ENCODE measurements around the gene NOTUM. TPM values are rescaled to one million over a fixed set of nuclear protein-coding genes. Genes with fewer than 3 reads are reported as not detected.

NOTUM gene
- total RNA-seq, 1 experiment from 2014 or later: not detected

DNA sequence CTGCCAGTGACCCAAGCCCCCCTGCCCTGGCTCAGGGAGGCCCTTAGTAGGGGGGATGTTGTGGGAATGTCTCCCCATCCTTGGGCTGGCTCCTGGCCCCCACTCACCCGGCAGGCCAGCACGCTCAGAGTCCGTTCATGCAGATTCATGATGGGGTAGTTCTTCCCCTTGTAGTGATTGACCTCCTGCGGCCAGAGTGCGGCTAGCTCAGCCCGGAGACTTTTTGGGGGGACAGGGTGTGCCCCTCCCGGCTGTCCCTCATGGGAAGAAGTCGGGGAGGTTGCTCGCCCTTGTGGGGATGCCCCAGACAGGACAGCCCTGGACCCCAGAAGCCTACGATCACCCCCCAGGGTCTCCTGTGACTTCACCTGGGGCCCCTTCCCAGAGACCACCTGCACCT lies 55.0 kb downstream of the NOTUM start:
- Histone ChIP-seq H3K79me2 (ENCODE audit: low read length) (no peaks in the 10 kb centered on the region), H3K4me2 (ENCODE audit: low read length) (no peak overlapping the region), H4K20me1 (ENCODE audit: low read length) (no peaks in the 10 kb centered on the region), H3F3A (ENCODE audit: low read length, unreplicated experiment) (no peaks in the 10 kb centered on the region), H2AFZ (ENCODE audit: low read length) (no peak overlapping the region), H3K4me3 (ENCODE audit: low read length) (no peak overlapping the region), H3K9ac (ENCODE audit: low read length) (no peak overlapping the region), H3K4me1 (ENCODE audit: insufficient read depth, low read length) (peaks cover 8% of the 10 kb centered on the region; the same call in 1 of the 2 replicates), H3K36me3 (ENCODE audit: low read depth, low read length) (no peaks in the 10 kb centered on the region), H3K27me3 (ENCODE audit: low read length) (no peaks in the 10 kb centered on the region), H3K9me2 (replicated peaks; ENCODE audit: low read length) (no peaks in the 10 kb centered on the region), H3K9me3 (ENCODE audit: low read length) (no peaks in the 10 kb centered on the region), H3K27ac (ENCODE audit: low read length) (no peak overlapping the region)
- POLR2A ChIA-PET (ENCODE audit: unreplicated experiment): no interaction called here
- CTCF ChIA-PET: no interaction called here
- no peak for DNase-seq
- ATAC-seq: no peak
- intact Hi-C loops (cut with micrococcal nuclease): no loop called here
- TF ChIP-seq EZH2phosphoT487 (IDR thresholded peaks at IDR 0.05; ENCODE audit: borderline replicate concordance, low read length) (no peak), EZH2 (IDR thresholded peaks at IDR 0.05; ENCODE audit: low read length, unreplicated experiment) (no peak)
- TF ChIP-seq, protein P1, sequence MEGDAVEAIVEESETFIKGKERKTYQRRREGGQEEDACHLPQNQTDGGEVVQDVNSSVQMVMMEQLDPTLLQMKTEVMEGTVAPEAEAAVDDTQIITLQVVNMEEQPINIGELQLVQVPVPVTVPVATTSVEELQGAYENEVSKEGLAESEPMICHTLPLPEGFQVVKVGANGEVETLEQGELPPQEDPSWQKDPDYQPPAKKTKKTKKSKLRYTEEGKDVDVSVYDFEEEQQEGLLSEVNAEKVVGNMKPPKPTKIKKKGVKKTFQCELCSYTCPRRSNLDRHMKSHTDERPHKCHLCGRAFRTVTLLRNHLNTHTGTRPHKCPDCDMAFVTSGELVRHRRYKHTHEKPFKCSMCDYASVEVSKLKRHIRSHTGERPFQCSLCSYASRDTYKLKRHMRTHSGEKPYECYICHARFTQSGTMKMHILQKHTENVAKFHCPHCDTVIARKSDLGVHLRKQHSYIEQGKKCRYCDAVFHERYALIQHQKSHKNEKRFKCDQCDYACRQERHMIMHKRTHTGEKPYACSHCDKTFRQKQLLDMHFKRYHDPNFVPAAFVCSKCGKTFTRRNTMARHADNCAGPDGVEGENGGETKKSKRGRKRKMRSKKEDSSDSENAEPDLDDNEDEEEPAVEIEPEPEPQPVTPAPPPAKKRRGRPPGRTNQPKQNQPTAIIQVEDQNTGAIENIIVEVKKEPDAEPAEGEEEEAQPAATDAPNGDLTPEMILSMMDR (conservative IDR thresholded peaks at IDR 0.05; ENCODE audit: low read depth, low read length): no peak
- BruUV-seq (replicated peaks): no TSS peak

DNA sequence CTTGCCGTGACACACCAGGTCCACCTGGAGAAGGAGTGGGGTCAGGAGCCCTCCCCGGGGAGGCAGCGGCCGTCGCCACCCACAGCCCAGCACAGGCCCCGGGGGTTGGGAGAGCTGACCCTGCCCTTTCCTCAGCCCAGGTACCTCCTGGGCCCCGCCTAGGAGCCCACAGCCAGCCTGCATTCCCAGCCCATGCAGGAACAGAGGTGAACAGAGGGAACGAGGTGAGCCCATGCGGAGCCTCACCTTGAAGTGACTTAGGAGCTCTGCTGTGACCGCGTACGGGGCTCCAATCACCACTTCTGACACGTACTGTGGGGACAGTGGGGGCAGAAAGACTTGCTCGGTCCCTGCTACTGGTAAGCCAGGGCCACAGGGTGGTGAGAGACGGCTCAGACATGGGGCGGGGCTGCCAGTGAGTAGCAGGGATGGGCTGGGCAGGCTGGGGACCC lies 55.5 kb downstream of the NOTUM start:
- Histone ChIP-seq H3K27me3 (ENCODE audit: low read length) (no peaks in the 10 kb centered on the region), H3K36me3 (ENCODE audit: low read depth, low read length) (peaks cover 1% of the 10 kb centered on the region; the same call in 1 of the 2 replicates), H2AFZ (ENCODE audit: low read length) (no peak overlapping the region), H4K20me1 (ENCODE audit: low read length) (no peaks in the 10 kb centered on the region), H3K27ac (ENCODE audit: low read length) (no peak overlapping the region), H3K9ac (ENCODE audit: low read length) (no peak overlapping the region), H3K79me2 (ENCODE audit: low read length) (no peaks in the 10 kb centered on the region), H3K4me1 (ENCODE audit: insufficient read depth, low read length) (peaks cover 6% of the 10 kb centered on the region; the same call in 1 of the 2 replicates), H3K9me3 (ENCODE audit: low read length) (no peaks in the 10 kb centered on the region), H3K9me2 (replicated peaks; ENCODE audit: low read length) (no peaks in the 10 kb centered on the region), H3K4me3 (ENCODE audit: low read length) (no peak overlapping the region), H3F3A (ENCODE audit: low read length, unreplicated experiment) (no peaks in the 10 kb centered on the region), H3K4me2 (ENCODE audit: low read length) (no peak overlapping the region)
- ATAC-seq (no peak), DNase-seq (no peak)
- BruUV-seq (replicated peaks): no TSS peak
- no peak for TF ChIP-seq EZH2phosphoT487 (IDR thresholded peaks at IDR 0.05; ENCODE audit: borderline replicate concordance, low read length)
- TF ChIP-seq, protein P1 (conservative IDR thresholded peaks at IDR 0.05; ENCODE audit: low read depth, low read length): no peak
- ChIA-PET CTCF (no interaction called here), POLR2A (ENCODE audit: unreplicated experiment) (no interaction called here)
- intact Hi-C loops (cut with micrococcal nuclease): no loop called here

DNA sequence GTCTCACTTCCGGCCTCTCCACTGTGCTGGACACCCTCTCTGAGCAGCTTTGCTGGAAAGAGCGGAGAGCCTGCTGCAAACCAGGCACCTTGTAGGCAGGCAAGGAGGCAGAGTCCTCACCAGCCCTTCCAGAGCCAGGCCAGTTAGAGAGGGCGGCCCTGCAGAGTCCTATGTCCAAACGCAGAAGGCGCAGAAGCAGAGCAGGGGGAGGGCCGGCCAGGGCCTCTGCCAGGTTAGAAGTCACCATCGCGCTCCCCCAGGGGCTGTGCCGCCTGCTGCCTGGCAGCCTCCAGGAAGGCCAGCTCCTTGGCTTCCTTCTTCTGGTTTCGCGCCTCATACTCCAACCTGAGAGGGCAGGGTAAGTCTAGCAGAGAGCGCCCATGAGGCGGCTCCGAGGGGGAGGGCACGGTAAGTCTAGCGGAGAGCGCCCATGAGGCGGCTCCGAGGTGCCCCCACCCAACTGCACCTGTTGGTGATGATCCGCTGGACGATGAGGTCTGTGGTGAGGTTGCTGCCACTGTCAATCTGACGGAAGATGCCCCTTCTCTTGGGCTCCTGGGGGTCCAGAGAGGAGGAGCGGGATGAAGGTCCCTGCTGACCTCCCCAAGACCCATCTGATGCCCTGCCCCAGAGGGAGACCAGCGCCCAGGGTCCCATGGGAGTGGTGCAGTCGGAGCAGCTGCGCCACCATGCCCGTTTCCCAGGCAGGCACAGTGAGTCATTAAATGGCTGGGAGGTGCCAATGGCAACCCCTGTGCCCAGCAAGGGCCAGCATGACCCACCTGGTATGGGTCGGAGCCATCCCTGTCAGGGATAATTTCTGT lies 56.2 kb downstream of the NOTUM start:
- Histone ChIP-seq H3K27me3 (ENCODE audit: low read length) (no peaks in the 10 kb centered on the region), H3K4me1 (ENCODE audit: insufficient read depth, low read length) (peaks cover 2% of the 10 kb centered on the region), H4K20me1 (ENCODE audit: low read length) (no peaks in the 10 kb centered on the region), H3K9me3 (ENCODE audit: low read length) (no peaks in the 10 kb centered on the region), H3F3A (ENCODE audit: low read length, unreplicated experiment) (no peaks in the 10 kb centered on the region), H3K4me2 (ENCODE audit: low read length) (no peak overlapping the region), H3K4me3 (ENCODE audit: low read length) (no peak overlapping the region), H3K27ac (ENCODE audit: low read length) (no peak overlapping the region), H3K36me3 (ENCODE audit: low read depth, low read length) (peaks cover 6% of the 10 kb centered on the region; the same call in 1 of the 2 replicates), H2AFZ (ENCODE audit: low read length) (no peak overlapping the region), H3K9me2 (replicated peaks; ENCODE audit: low read length) (no peaks in the 10 kb centered on the region), H3K9ac (ENCODE audit: low read length) (no peak overlapping the region), H3K79me2 (ENCODE audit: low read length) (peaks cover 4% of the 10 kb centered on the region; the same call in 1 of the 2 replicates)
- intact Hi-C loops (cut with micrococcal nuclease): no loop called here
- TF ChIP-seq EZH2 (IDR thresholded peaks at IDR 0.05; ENCODE audit: low read length, unreplicated experiment) (no peak), EZH2phosphoT487 (IDR thresholded peaks at IDR 0.05; ENCODE audit: borderline replicate concordance, low read length) (no peak)
- TF ChIP-seq, protein P1 (conservative IDR thresholded peaks at IDR 0.05; ENCODE audit: low read depth, low read length): no peak
- ChIA-PET CTCF (no interaction called here), POLR2A (ENCODE audit: unreplicated experiment) (no interaction called here)
- no TSS peak for BruUV-seq (replicated peaks)
- ATAC-seq (no peak), DNase-seq (no peak)
